HFFc6 (cell line): Measurements from ENCODE around the gene LRP1B. TPM values are rescaled to one million over a fixed set of nuclear protein-coding genes. Genes with fewer than 3 reads are reported as not detected.

Experiments
- DNase-seq: peaks from one replicate; pipeline ENCODE4 v3.0.0-alpha.2; 2018
- H3K27ac Mint-ChIP-seq: 2 replicates; pipeline ENCODE4 v1.8.0; 2020; ENCODE audit warnings: mild to moderate bottlenecking, mixed read lengths
- H3K27me3 Mint-ChIP-seq: 2 replicates; pipeline ENCODE4 v1.8.0; 2021; ENCODE audit warnings: mild to moderate bottlenecking, moderate library complexity, mixed read lengths; ENCODE audit not compliant: insufficient read depth
- H3K36me3 Mint-ChIP-seq: 2 replicates; pipeline ENCODE4 v1.8.0; 2021; ENCODE audit warnings: low read depth, mixed read lengths
- H3K4me1 Mint-ChIP-seq: 2 replicates; pipeline ENCODE4 v1.8.0; 2020; ENCODE audit warnings: low read depth, mixed read lengths
- H3K4me3 Mint-ChIP-seq: 2 replicates; pipeline ENCODE4 v1.8.0; 2020; ENCODE audit warnings: mild to moderate bottlenecking, moderate library complexity, mixed read lengths
- H3K9me3 Mint-ChIP-seq: 2 replicates; pipeline ENCODE4 v1.8.0; 2020; ENCODE audit warnings: mild to moderate bottlenecking, mixed read lengths
- total RNA-seq, 6 experiments: library from RNA; stranded (reverse); fragmentation: NEBNext Ultra II Directional; extraction: Animal tissue kit (Norgen Biotek cat#: 25700); gene quantifications; 2 replicates in 1 of 6; 3 replicates in 5 of 6; pipeline ENCODE4 v1.2.3, GENCODE V29; 2021
- TF ChIP-seq, protein P1 (sequence below): fragments of 200-600 bp; sonication (generic); IDR thresholded peaks from 2 replicates; pipeline ENCODE4 v1.5.0; 2021; ENCODE audit warnings: antibody characterized with exemption, mild to moderate bottlenecking

LRP1B gene
- total RNA-seq, 6 experiments from 2014 or later, result not detected

- Mint-ChIP-seq H3K36me3 (no peaks in the 10 kb centered on the region), H3K9me3 (peaks cover 8% of the 10 kb centered on the region), H3K27ac (no peak overlapping the region), H3K4me1 (no peaks in the 10 kb centered on the region), H3K27me3 (no peaks in the 10 kb centered on the region), H3K4me3 (no peak overlapping the region)
- TF ChIP-seq, protein P1, sequence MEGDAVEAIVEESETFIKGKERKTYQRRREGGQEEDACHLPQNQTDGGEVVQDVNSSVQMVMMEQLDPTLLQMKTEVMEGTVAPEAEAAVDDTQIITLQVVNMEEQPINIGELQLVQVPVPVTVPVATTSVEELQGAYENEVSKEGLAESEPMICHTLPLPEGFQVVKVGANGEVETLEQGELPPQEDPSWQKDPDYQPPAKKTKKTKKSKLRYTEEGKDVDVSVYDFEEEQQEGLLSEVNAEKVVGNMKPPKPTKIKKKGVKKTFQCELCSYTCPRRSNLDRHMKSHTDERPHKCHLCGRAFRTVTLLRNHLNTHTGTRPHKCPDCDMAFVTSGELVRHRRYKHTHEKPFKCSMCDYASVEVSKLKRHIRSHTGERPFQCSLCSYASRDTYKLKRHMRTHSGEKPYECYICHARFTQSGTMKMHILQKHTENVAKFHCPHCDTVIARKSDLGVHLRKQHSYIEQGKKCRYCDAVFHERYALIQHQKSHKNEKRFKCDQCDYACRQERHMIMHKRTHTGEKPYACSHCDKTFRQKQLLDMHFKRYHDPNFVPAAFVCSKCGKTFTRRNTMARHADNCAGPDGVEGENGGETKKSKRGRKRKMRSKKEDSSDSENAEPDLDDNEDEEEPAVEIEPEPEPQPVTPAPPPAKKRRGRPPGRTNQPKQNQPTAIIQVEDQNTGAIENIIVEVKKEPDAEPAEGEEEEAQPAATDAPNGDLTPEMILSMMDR, result no peak
- no peak for DNase-seq
These were observed 565.2 kb downstream of the LRP1B start for GRCh38 chr2:141565597-141565996.

GRCh38 chr2:141560723-141561122 lies 570.1 kb downstream of the LRP1B start:
- Mint-ChIP-seq H3K4me1 (no peaks in the 10 kb centered on the region; the same call in 1 of the 2 replicates), H3K27me3 (no peaks in the 10 kb centered on the region), H3K9me3 (peaks cover 7% of the 10 kb centered on the region), H3K27ac (no peak overlapping the region), H3K36me3 (no peaks in the 10 kb centered on the region), H3K4me3 (no peak overlapping the region)
- TF ChIP-seq, protein P1, result no peak
- no peak for DNase-seq

GRCh38 chr2:141557329-141558095 lies 573.3 kb downstream of the LRP1B start:
- no peaks in the 10 kb centered on the region for H3K27me3 Mint-ChIP-seq
- H3K4me1 Mint-ChIP-seq, result no peaks in the 10 kb centered on the region; the same call in 1 of the 2 replicates
- peaks cover 13% of the 10 kb centered on the region for H3K9me3 Mint-ChIP-seq
- no peak overlapping the region for H3K4me3 Mint-ChIP-seq
- peak overlapping the region; percentile 4; the same call in 1 of the 2 replicates for H3K27ac Mint-ChIP-seq
- peak; percentile 82 for DNase-seq
- H3K36me3 Mint-ChIP-seq, result no peaks in the 10 kb centered on the region
- TF ChIP-seq, protein P1, result no peak

DNA sequence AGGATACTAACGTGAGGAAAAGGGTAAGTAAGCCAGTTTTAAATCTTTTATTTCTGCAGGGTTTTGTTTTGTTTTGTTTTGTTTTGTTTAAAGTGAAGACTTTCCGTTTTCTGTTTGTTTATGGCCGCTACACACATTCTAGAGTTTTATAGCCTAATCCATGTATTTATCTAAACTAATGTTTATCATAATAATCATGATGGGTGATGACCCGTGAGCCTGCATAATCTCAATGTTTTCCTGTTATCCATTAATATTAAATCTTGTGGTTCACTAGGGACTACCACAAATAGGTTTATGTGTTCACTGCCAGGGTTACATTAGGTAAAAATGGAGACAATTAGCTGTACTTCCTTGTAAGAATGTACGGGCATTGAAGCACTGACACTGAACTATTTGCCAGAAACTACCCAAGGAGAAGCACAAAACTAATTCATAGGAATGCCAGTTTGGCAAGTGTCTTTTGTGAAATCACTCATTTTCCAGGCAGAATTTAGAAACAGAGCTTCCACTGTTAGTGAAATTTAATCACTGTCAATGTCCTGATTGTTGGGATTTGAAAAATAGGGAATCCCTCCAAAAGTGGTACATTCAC lies 574.8 kb downstream of the LRP1B start:
- Mint-ChIP-seq H3K9me3 (peaks cover 13% of the 10 kb centered on the region), H3K4me3 (no peak overlapping the region), H3K36me3 (no peaks in the 10 kb centered on the region), H3K4me1 (no peaks in the 10 kb centered on the region; the same call in 1 of the 2 replicates), H3K27ac (no peak overlapping the region), H3K27me3 (no peaks in the 10 kb centered on the region)
- TF ChIP-seq, protein P1, result no peak
- no peak for DNase-seq

DNA sequence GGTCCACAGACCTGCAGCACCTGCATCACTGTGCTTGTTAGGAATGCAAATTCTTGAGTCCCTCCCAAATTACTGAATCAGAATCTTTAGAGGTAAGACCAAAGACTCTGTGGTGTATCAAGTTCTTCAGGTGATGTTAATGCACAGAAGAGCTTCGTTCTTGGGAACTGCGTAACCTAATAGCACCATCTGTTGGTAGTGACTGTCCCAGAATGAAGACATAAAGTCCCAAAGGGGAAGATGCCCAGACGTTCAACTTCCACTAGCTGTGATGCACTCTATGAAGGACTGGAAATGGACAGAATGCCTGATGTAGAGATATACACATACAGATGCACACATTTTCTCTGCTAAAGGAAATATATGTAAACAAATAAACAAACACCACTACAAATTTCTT lies 576.0 kb downstream of the LRP1B start:
- Mint-ChIP-seq H3K27ac (no peak overlapping the region), H3K36me3 (no peaks in the 10 kb centered on the region), H3K4me1 (no peaks in the 10 kb centered on the region; the same call in 1 of the 2 replicates), H3K9me3 (peaks cover 13% of the 10 kb centered on the region), H3K4me3 (no peak overlapping the region), H3K27me3 (no peaks in the 10 kb centered on the region)
- TF ChIP-seq, protein P1, result peak; percentile 65; the same call in 1 of the 2 replicates
- peak; percentile 8 for DNase-seq
